ENCODE data around the gene TAF8.
A peak's percentile ranks its signal among the peaks of the same experiment; 100 is the strongest.
"Not testable (repeated sequence)": the region's sequence is repeated elsewhere in the genome, so short reads cannot be mapped to it uniquely, and the experiment has no call there.

The TAF8 gene

DNA sequence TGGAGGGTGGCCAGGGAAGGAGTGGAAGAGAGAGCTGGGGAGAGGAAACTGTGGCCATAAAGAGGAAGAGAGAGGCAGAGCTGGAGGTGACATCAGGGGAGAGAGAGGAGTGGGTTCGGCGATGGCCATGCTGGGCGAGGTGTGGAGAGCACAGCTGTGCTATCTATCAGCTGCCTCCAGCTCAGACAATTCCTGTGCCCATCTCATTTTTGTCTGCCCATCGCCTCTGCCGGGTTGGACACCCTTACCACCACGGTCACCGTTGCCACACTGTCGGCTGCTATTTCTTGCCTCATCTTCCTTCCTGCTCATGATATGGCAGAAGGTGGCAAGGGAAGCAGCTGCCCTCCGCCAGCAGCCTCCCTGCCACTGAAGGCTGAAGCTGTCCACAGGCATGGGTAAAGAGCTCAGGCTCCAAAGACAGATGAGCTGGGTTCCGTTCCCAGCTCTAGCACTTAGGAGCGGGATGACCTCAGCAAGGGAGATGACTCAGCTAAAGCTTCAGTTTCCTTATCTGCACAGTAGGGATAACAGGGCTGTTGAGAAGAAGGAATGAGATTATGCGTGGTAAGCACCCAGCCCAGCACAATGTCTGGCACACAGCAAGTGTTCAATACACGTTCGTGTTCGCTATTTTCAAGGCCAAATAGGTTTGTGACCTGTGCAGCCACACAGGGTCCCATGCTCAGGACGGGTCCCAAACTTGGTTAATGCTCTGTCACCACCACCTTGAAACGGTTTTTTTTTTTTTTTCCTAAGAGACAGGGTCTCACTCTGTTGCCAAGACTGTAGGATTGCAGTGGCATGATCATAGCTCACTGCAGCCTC lies 21.9 kb upstream of the TAF8 start:
- TF ChIP-seq, protein P1, sequence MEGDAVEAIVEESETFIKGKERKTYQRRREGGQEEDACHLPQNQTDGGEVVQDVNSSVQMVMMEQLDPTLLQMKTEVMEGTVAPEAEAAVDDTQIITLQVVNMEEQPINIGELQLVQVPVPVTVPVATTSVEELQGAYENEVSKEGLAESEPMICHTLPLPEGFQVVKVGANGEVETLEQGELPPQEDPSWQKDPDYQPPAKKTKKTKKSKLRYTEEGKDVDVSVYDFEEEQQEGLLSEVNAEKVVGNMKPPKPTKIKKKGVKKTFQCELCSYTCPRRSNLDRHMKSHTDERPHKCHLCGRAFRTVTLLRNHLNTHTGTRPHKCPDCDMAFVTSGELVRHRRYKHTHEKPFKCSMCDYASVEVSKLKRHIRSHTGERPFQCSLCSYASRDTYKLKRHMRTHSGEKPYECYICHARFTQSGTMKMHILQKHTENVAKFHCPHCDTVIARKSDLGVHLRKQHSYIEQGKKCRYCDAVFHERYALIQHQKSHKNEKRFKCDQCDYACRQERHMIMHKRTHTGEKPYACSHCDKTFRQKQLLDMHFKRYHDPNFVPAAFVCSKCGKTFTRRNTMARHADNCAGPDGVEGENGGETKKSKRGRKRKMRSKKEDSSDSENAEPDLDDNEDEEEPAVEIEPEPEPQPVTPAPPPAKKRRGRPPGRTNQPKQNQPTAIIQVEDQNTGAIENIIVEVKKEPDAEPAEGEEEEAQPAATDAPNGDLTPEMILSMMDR (conservative IDR thresholded peaks at IDR 0.05; ENCODE audit: low read depth): no peak
- no peak for DNase-seq (ENCODE audit: low spot score)
- CTCF ChIA-PET: interaction anchor here (0.5 to 1.0 kb wide), 4 partner anchors 12 to 241 kb away, joined by 3 to 5 read pairs (median 3); partner anchors contain the start of gene TOMM6
- POLR2A ChIA-PET (ENCODE audit: low non-redundant PET): no interaction called here
- H3K27ac ChIP-seq: peak overlapping the region; percentile 22

DNA sequence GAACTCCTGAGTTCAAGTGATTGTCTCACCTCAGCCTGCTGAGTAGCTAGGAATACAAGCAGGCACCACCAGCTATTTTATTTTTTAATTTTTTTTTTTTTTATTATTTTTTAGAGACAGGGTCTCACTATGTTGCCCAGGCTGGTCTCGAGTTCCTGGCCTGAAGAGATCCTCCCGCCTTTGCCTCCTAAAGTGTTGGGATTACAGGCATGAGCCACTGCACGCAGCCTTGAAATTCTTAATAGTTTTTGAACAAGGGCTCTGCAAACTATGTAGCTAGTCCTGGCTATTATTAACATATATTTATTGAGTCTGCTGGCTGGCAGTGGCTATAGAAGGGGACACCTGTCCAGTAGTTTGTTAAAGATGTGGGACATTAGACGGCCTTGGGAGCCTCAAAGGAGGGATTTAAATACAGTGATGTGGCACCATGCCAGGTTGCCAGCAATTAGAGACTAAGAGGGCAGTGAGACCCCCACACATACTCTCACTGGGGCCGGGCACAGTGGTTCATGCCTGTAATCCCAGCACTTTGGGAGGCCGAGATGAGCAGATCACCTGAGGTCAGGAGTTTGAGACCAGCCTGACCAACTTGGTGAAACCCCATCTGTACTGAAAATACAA lies 21.1 kb upstream of the TAF8 start:
- H3K27ac ChIP-seq: peak overlapping the region; percentile 38; the same call in 1 of the 2 replicates
- CTCF ChIA-PET: interaction anchor here (0.5 to 1.0 kb wide), 3 partner anchors 11 to 242 kb away, joined by 3 to 5 read pairs (median 3); partner anchors contain the start of gene TOMM6
- POLR2A ChIA-PET (ENCODE audit: low non-redundant PET): no interaction called here
- TF ChIP-seq, protein P1 (conservative IDR thresholded peaks at IDR 0.05; ENCODE audit: low read depth): no peak
- no peak for DNase-seq (ENCODE audit: low spot score)

DNA sequence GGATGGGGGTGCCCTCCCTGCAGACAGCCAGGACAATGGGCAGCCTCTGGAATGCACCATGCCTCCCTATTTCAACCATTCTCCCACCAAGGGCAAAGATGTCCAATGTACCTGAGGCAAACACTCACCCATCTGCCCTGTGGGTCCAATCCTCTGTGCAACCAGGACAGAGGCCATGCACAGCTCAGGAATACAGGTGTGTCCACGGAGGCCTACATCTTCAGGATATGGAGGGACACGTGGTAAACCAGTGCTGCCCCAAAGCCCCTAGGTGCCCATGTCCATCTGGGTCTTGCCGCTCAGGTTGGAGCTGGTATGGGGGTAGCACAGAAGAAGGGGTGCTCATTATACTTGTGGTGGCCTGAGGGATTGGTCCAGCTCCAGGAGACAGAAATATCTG lies 20.4 kb upstream of the TAF8 start:
- POLR2A ChIA-PET (ENCODE audit: low non-redundant PET): no interaction called here
- TF ChIP-seq, protein P1 (conservative IDR thresholded peaks at IDR 0.05; ENCODE audit: low read depth): no peak
- H3K27ac ChIP-seq: peak overlapping the region; percentile 38
- DNase-seq (ENCODE audit: low spot score): no peak
- CTCF ChIA-PET: no interaction called here

DNA sequence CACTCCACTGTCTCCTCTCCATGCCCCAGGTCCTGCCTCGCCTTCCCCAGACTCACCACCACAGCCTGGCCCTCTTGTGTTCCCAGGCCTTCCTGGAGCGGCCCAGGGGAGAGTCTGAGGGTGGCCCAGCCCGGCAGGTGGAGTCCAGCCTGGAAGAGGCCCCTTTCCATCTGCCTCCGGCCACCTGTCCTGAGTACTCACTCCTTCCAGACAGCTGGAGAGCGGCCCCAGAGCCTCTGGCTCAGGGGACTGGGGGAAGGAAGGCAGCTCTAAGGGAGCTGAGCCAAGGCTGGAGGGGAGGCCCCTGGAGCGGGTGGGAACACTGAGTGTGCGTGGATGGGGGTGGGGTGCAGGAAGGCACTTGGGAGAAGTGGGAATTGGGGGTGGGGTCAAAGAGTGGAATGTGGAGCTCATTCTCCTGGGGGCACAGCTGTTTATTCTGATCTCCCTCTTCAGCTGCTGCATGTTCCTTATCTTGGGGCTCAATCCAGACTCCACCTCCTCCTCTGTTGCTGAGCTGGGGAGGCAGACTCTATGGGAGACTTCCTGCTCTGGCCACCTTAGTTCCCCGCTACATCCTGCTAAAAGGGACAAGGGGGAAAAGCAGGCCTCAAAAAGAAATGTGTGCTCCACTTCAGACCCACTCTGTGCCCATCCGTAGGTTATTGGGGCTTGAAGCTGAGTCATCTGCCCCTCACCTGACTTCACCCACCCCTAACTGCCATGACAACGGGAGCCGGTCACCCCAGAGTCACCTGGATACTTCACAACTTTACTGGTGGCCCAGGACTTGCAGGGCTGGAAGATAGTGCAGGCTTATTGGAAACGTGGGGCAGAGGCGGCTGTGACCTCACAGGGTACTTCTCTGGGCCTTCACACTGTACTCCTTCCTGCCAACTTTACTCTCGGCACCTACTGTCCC lies 19.5 kb upstream of the TAF8 start:
- H3K27ac ChIP-seq: peak overlapping the region; percentile 38
- POLR2A ChIA-PET (ENCODE audit: low non-redundant PET): no interaction called here

DNA sequence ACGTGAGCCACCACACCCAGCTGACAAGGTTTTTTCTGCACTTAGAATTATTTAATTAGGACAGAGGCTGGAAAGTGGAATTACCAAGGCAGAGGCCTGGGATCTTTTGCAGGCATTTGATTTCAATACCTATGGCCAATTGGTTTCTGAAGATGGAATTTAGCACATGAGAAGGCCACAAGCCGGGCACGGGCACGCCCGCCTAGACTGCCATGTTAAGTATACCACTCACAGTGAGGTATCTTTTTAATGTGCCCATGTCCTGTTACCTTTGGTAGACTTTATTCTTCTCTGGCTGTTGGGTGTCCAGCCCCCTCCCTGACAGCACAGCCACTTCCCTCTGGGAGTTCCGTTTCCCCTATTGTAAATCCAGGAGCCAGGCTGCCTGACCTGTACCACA lies 18.0 kb upstream of the TAF8 start:
- ChIA-PET CTCF (interaction anchor here (1.2 kb wide), 1 partner anchor 11 kb away, joined by 5 read pairs; no protein-coding TSS in a partner anchor), POLR2A (ENCODE audit: low non-redundant PET) (no interaction called here)
- 0 out of 2 replicates have a peak overlapping the region, but pooled peaks have one; percentile 6 for H3K27ac ChIP-seq
- no peak for DNase-seq (ENCODE audit: low spot score)
- TF ChIP-seq, protein P1 (conservative IDR thresholded peaks at IDR 0.05; ENCODE audit: low read depth): no peak

More for the DNA sequence above, 19.5 kb upstream of the TAF8 start:
- TF ChIP-seq, protein P1 (conservative IDR thresholded peaks at IDR 0.05; ENCODE audit: low read depth): no peak
- CTCF ChIA-PET: interaction anchor here (0.7 kb wide), 1 partner anchor 11 kb away, joined by 3 read pairs; no protein-coding TSS in a partner anchor
- no peak for DNase-seq (ENCODE audit: low spot score)

DNA sequence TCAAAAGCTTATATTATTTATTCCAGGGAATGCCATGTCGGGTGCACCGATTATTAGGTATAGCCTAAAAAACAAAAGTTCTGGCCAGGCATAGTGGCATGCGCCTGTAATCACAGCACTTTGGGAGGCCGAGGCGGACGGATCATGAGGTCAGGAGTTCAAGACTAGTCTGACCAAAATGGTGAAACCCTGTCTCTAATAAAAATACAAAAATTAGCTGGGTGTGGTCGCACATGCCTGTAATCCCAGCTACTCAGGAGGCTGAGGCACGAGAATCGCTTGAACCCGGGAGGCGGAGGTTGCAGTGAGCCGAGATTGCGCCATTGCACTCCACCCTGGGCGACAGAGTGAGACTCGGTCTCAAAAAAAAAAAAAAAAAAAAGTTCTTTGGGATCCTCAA lies 12.7 kb upstream of the TAF8 start:
- CTCF ChIA-PET: interaction anchor here (0.6 to 0.9 kb wide), 2 partner anchors 110 to 117 kb away, joined by 3 to 5 read pairs; partner anchors contain the start of genes BYSL and MED20
- H3K27ac ChIP-seq; DNase-seq (ENCODE audit: low spot score): not testable (repeated sequence)
- POLR2A ChIA-PET (ENCODE audit: low non-redundant PET): interaction anchor here (0.7 kb wide), 1 partner anchor 17 kb away, joined by 10 read pairs; no protein-coding TSS in a partner anchor
